ENCODE measurements around the gene ARAF. TPM values are rescaled to one million over a fixed set of nuclear protein-coding genes. Genes with fewer than 3 reads are reported as not detected.
"Not testable (repeated sequence)": the region's sequence is repeated elsewhere in the genome, so short reads cannot be mapped to it uniquely, and the experiment has no call there.

ARAF gene
- 11.9 TPM for total RNA-seq

DNA sequence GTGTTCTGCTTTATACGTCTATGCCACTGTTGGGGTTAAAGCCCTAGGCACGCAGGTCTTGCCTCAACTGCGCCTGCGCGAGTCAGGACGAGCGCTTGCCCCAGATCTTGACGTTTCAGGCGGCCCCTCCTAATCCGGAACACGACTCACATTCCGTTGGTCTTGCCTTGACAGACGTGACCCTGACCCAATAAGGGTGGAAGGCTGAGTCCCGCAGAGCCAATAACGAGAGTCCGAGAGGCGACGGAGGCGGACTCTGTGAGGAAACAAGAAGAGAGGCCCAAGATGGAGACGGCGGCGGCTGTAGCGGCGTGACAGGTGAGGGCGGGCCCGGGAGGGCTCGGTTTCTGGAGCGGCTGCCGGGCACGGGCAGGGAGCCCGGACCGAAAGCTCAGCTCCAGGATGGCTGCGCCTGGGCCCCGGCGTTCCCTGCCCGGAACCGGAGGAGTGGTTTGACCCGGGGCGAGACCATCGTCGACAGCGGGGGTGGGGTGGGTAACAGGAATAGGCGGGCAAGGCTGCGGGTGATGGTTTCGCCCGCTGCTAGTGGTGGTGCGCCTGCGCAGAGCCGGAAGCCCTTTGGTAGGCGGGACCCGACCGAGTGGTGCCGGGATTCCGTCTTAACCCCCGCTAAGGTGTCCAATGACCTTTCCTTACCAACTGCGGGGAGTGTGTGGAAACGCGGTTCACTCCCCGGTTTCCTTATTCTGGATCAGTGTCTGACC is at the start of gene ARAF:
ARAF (plus strand) TSS at position 272 of the 725 bp plus-strand sequence. CDS start 1,763 bp downstream, outside the sequence.
- peak; percentile 94 for DNase-seq

DNA sequence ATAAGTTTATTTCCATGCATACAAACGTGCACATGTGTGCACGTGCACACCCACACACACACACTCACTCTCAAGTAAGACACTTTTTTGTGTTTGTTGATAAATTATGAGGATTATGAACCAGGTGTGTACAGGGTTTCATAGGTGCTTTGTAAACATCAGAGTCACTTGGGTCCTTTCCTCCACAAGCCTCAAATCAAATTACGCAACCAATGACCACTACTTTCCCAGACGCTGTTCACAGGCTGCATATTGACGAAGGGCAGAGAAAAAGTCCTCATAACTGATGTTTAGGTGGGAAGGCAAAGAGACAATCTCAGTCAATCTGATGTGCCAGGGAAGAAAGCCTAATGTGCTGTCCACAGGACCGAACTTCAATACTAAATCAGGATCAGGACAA is 48.6 kb upstream of the ARAF start:
- not testable (repeated sequence) for DNase-seq

DNA sequence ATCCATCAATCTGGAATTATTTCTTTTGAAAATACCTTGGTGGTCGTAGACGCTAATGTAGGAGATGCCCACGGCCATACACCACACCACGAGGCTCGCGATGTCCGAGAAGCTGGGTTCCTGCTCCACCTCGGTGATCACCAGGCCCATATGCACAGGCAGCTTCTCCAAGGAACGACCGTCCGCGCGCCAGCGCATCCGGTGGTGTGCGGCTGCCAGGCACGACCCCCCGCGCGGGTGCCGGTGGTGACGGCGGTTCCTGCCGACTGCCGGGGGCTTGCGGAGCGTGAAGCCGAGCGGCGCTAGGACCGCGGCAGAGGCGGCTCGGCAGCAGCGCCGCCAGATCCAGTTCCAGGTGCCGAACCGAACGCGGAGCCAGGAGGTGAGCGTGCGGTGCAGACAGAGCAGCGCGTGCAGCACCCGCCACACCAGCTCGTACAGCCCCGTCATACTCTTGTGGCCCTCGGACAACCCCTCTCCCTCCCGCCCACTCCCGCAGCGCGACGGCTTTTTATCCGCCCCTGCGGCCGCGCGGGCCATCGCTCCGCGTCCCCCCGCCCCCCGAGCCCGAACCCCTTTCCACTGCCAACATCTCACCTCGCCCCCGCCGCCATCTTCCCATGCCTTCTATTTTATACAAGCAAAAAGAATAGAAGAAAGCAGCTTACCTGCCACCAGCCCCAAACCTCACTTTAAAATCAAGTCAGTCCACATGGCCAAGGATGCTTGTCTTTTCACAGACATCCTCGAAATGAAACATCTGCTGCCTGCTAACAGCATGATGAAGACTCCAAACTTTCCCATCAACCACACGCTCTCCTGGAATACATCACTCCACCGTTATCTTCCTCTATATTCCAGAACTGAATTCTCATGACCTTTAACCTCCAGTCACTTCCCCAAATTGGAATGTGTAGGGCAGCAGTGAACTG is 47.7 kb upstream of the ARAF start:
- DNase-seq: not testable (repeated sequence)

DNA sequence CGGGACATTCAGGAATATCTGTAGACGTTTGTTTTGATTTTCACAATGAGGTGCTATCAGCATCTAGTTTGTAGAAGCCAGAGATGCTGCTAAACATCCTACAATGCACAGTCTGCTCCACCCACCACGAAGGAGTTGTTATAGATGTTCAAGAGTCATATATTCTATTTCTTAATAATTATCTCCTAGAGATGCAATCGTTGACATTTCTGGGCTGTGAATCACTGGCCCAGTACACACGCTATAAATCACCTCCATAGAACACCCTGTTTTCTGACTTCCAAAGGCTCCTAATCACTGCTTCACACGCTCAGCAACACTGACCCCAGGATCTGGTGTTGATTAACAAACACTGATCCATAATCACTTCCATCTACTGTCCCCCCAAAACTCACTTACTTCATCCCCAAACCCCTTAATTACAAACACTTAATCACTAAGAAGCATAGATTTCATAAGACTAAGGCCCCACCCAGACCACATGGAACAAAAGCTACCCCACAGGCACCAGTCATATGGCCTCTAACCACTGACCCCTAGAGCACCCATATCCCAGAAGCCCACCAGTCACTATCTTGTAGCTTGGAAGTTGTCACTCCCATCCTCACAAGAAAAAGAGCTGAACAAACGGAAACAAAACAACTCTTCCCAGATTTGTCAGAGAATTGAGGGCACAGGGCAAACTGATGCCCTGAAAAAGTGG is 46.3 kb upstream of the ARAF start:
- DNase-seq: no peak

DNA sequence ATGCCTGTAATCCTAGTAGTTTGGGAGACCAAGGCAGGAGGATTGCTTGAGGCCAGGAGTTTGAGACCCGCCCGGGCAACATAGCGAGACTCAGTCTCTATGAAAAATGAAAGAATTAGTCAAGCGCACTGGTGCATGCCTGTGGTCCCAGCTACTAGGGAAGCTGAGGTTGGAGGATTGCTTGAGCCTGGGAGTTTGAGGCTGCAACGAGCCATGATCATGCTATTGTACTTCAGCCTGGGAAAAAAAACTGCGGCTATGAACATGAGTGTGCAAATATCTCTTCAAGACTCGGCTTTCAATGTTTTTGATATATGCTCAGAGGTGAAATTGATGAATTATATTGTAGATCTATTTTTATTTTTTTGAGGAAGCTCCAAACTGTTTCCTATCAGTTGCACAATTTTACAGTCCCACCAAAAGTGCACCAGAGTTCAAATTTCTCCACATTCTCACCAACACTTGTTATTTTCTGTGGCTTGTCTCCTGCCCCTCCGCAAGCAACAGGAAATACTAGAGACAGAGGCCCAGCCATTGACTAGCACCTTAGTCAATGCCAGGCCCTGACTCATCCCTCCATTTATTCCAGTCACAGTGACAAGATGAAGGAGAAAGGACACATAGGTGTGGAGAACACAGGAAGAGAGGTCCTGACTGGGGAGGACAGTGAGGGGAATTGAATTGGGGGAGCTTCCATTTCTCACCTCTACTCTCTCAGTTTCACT is 44.9 kb upstream of the ARAF start:
- no peak for DNase-seq

DNA sequence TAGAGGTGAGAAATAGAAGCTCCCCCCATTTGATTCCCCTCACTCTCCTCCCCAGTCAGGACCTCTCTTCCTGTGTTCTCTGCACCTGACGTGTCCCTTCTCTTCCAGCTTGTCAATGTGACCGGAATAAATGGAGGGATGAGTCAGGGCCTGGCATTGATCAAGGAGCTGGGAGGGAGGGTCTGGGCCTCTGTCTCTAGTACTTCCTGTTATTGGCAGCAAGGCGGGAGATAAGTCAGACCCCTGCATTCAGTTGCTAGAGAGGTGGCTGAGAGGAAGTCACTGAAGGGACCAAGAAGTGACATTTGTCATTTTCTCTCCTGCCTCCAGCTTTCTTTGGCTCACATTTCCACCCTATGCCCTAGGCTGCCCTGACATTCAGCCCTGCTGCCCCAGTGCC is 42.9 kb upstream of the ARAF start:
- DNase-seq: no peak

DNA sequence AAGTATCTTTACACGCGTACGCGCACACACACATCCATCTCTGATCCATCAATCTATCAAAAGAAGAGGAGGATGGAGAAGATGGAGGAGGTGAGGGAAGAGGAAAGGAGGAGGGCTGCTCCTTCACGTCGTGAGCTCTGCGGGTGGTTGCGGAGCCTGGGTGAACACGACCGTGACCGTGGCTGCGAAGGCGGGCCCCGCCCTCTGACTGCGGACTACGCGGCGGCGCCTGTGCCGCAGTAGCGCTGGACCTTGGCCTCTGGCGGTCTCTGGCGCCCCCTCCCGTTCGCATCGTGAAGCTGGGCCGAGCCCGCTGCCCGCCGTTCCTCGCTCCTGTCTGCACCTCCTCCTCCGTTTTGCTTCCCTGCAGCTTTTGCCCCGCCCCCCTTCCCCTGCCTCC is 37.7 kb upstream of the ARAF start:
- peak; percentile 12 for DNase-seq

DNA sequence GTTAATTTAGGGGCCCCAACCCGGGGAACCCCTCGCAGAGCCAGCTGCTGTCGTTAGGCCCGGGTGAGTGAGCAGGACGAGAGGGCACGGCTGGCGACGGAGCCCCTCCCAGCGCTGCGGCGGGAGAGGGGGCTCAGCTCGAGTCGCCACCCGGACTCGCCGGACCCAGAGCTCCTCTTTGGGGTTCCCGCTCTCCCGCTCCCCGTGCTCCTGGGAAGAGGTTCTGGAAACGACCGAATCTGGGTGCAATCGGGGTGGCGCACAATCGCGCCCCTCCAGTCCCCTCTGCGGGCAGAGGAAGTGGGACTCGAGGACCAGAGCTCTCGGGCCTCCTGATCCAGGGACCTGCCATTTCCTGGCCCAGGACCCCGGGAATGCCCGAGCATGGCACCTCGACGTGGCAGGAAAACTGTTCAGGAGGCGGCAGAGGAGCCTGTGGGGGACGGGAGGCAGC is 37.3 kb upstream of the ARAF start:
- DNase-seq: no peak

DNA sequence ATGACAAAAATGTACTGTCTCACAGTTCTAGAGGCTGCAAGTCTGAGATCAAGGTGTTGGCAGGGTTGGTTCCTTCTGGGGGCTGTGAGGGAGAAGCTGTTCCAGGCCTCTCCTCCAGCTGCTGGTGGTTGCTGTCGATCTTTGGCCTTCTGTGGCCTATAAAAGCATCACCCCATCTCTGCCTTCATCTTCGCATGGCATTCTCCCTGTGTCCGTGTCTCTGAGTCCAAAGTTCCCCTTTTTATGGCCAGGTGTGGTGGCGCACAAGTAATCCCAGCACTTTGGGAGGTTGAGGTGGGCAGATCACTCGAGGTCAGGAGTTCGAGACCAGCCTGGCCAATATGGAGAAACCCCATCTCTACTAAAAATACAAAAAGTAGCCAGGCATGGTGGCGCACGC is 31.5 kb upstream of the ARAF start:
- DNase-seq: no peak

DNA sequence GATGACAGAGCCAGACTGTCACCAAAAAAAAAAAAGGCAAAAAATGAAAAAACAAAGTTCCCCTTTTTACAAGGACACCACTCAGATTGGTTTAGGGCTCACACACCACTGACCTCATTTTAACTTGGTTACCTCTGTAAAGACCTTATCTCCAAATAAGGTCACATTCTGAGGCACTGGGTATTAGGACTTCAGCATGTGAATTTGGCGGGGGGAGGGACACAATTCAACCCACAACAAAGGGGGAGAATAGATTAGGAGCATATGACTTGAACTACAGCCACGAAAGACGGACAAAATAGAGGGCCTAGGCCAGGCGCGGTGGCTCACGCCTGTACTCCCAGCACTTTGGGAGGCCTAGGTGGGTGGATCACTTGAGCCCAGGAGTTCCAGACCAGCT is 31.0 kb upstream of the ARAF start:
- DNase-seq: no peak

DNA sequence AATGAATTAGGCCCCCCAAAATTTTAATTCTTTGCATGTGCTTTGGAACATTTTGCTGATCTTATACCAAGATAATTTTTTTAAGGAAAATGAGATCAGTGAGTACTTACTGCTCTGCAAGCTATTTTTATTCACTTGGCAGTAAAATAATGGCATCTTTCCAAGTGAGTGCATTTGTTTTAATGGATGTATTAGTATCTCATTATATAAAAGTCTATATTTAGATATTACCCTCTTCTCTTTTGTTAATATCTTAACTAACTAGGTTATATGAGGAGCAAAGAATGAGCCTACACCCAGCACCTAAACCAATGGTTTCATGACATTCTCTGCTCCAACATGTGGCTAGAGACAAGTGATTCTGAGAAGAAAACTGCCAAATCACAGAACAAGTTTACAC is 21.1 kb upstream of the ARAF start:
- DNase-seq: peak; percentile 18

DNA sequence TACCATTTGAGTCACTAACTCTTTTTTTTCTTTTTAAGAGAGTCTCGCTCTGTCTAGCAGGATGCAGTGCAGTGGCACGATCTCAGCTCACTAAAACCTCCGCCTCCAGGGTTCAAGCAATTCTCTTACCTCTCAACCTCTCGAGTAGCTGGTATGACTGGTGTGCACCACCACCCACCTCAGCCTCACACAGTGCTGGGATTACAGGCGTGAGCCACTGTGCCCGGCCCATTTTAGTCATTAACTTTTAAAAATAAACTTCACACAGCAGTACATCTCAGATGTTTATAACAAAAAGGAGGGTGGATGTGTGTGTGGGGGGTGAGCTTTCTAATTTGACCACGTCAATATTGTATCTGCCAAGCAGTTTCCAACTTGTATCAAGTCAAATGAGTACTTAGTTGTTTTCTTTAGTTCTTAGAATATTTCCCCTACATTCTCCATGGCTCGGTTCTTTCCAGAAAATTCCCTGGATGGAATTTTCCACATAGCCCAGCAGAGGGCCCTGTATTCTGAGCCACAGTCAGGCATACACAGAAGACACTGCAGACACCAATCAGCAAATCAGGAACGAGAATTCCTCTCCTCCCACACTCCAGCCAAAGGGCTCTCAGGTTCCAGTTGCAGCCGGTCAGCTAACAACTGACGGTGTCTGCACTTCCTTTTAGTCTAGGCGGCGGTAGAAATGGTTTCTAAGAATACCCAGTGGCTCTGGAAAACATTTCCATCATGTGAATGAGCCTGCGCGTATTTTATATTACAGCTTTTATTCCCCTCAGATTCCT is 20.1 kb upstream of the ARAF start:
- DNase-seq: peak; percentile 85

DNA sequence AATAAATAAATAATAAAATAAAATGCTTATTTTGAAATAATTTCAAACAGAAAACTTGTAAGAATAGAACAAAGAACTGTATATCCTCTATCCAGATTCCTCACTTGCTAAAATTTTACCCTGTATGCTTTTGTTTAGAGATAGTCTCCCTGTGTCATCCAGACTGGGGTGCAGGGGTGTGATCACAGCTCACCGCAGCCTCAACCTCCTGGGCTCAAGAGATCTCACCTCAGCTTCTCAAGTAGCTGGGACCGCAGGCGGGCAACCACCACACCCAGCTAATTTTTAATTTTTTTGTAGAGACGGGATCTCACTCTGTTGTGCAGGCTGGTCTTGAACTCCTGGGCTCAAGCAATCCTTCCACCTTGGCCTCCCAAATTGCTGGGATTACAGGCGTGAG is 17.5 kb upstream of the ARAF start:
- DNase-seq: no peak

DNA sequence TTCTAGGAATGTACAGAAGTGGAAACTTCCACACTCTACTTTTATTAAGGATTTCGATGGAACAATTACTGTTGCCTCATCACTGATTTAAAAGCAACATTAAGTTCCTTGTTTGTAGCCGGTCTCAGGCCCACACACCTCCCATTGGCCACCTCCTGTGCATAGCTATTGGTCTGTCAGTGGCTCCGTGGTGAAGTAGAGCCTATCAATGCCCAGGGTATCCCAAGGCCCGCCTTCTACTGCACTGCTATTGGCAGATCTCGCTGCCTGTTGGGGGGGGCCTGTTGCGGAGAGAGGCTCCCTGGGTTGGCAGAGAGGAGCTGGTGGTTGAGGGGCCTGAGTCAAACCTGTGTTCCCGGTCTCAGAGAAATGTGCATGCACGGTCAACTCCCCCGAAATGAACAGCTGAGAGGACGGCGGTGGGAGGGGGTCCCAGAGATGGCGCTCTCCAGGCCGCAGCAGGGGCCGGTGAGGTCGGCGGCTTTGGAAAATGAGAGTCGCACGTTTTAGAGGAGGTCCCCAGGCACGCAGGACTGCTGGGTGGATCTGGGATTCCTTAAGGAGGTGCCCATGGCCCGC is 4.9 kb upstream of the ARAF start:
- DNase-seq: peak; percentile 86

DNA sequence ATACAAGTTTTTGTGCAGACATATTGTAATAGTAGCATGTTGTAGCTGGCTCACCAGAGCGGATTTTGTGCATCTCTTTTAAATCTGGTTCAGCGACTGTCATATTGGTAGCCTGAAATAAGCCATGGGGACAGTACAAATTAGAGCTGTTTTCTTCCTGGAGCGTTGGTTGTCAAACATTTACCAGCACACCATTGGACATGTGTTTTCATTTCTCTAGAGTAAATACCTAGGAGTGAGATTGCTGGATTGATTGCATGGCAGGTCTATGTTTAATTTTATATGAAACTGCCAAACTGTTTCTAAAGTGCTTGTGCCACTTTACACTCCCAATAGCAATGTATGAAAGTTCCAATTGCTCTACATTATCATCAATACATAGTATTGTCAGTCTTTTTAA is 2.6 kb upstream of the ARAF start:
- no peak for DNase-seq

DNA sequence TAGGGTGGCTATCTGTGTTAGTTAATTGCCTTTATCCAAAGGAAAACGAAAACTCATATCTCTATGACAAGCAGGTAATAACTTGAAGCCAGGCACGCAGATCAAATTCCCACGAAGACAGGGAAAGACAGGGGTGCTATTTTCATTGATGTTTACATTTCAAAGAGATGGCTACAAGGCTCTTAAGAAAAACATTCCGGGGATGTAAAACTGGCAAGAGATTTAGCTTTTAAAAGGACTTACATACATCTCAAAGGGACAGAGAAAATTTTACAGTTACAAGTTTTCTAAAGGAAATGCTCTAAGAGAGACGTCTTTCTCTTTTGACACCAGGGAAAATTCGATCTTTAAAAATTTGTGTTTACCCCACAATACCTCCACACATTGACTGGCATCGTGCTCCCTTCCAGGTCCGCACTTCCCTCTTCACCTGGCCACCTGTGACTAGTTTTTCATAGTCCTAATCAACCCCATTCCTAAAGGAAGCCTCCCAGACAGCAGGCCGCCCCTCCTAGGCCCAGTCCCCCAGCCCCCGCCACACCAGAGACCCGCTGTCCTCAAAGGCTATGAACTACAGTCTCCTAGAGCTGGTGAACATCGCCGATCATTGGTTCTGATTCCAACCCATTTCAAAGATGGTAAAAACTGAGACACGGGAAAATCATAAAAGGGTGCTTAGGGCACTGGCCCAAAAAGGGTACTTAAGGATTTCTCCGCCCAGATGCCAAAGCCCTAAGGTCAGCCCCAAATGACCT is 649 bp upstream of the ARAF start:
- peak; percentile 19 for DNase-seq

DNA sequence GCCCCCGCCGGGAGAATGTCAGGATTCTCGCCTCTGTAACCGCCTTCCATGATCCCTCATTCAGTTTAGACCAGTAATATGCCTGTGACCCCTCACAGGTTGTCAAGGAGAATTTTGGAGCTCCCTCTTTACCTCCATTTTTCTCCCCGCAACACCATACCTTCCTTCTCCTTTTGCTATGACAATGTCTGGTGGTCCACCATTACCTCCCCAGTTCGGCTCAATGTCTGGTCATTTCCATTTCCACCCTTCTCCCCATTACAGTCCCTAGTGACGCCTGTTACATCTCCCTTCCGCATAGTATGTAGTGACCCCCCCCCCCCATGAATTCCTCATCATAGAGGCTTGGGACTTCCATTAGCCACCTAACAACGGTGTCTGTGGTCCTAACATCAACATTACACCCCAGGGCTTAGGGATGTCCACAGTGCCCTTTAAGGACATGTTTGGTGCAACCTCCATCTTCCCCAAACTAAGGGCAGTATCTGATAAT is 700 bp downstream of the ARAF start:
- DNase-seq: no peak

DNA sequence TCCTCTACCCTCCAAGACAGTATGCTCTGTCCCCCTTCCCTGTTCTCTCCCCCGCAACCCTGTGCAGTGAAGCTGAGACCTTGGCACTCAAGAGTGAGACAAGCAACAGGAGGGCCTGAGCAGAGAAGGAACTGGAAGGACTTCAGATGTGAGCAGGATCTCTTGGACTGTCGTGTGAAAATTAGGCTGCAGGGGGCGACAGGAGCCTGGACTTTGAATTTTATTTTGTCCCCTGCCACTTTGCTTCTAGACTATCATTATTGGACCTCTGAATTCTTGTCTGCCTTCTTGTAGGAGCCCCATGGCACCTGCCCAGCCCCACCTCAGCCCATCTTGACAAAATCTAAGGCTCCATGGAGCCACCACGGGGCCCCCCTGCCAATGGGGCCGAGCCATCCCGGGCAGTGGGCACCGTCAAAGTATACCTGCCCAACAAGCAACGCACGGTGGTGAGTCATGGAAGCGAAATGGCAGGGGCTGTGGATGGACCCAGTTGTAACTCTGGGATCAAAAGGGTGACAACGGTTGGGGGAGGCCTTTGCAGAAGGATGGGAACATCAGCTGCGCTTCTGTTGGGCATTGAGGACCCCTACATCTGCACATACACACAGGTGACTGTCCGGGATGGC is 1.7 kb downstream of the ARAF start:
- no peak for DNase-seq

DNA sequence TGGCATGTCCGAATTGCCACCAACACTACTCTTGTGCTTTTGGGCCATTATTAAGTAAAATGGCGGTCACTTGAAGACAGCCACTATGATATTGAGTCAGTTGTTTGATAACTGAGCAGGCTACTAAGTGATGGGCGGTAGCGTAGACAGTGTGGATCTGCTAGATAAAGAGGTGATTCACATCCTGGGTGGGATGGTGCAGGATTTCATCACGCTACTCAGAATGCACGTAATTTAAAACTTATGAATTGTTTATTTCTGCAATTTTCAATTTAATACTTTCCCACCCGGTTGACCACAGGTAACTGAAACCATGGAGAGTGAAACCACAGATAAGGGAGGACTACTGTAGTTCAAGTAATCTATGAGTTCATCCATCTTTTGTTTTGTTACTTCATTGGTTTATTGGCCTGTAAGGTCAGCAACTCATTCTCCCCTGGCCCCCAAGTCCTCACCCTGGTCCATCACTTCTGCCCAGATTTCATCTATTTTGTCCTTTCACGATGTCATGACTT is 2.9 kb downstream of the ARAF start:
- no peak for DNase-seq
